NCI-H82 treated with DMSO at 0.1 percent for 48 hours (cell line): Measurements from ENCODE around the gene ADRA2B.
A peak's percentile ranks its signal among the peaks of the same experiment; 100 is the strongest.

Experiments
- DNase-seq: peaks from one replicate; lab custom pipeline; 2025; ENCODE audit not compliant: unreplicated experiment; lab: John Stamatoyannopoulos, UW

ADRA2B gene

DNA sequence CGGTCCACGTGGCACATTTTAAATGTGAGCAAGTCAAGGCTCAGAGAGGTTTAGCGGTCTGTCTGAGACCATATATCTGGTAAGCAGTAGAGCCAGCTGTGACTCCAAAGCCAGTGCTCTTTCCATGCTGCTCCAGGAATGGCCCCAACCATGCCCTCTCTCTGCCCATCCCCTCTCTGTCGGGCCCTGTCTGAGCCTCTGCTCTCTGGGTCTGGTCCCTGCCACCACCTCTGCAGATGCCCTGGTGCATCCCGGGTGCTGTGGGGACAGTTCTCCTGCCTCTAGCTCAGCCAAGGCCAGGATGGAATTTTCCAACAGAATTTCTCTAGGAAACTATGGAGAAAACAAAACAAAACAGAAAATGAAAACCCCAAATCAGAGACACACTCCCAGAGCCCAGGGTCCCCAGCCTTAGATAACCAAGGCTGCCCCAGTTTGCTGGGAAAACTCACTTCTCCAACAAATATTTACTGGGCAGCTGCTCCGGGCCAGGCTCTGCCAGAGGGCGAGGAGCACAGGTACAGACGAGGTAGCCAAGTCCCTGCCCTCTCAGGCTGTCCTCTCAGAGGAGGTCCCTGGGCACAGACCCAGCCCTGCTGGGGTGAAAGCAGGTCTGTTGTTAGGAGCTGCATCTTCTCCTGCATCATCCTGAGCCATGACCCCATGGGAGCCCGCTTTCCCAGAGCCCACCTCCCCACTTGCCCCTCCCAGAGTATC, 9.2 kb downstream of the ADRA2B start:
- no peak for DNase-seq

DNA sequence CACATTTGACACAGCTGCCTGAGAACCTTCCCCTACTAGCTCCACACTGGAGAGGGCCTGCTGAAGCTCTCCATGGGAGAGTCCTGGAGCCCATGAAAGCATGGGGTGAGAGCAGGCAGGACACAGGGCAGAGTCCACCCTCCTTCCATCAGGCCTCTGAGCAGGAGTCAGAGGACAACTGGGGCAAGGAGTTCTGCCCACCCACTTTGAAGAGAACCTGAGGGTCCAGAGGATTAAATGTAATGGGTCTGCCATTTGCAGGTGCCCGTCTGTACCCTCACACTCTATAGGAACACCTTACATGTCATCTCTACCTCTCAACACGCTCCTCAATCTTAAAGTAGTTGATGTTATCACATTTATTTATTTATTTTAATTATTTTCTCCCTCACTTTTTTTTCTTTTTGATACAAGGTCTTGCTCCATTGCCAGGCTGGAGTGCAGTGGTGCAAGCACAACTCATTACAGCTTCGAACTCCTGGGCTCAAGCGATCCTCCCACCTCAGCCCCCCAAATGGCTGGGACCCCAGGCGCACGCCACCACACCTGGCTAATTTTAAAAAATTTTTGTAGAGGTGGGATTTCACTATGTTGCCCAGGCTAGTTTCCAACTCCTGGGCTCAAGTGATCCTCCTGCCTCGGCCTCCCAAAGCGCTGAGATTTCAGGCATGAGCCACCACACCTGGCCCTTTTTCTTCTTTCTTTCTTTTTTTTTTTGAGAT, 10.2 kb downstream of the ADRA2B start:
- no peak for DNase-seq

DNA sequence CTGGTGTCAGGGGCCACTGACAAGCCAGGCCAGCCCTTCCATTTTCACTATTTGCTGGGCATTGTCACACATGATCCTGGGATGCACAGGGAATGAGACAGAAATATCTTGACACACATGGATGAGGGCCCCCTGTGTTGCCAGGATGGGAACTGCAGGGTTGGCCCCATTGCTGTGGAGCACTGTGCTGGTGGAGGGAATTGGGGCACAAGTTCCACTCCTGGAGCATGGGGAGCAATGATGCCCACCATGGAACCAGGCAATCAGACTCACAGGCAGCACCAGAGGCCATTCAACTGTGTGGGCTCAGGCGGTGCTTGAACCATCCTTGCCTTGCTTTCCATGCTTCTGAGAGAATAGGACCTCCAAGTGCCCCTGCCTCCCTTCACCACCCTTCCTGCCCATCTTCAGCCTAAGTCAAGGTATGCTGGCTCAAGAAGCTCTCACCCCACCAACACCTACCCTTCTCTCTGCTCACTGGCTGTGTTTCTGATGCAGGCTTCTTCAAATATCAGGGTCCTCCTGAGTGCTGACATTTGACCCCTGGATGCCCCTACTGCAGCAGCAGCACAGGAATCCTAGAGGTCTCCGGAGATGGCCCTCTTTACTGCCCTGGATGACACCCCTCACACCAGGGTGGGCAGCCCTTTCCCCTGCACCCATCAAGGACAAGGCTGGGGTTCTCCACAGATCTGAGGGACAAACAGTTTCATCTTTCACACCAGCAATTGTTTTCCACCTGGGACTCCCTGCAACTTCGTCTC, 11.0 kb downstream of the ADRA2B start:
- no peak for DNase-seq

DNA sequence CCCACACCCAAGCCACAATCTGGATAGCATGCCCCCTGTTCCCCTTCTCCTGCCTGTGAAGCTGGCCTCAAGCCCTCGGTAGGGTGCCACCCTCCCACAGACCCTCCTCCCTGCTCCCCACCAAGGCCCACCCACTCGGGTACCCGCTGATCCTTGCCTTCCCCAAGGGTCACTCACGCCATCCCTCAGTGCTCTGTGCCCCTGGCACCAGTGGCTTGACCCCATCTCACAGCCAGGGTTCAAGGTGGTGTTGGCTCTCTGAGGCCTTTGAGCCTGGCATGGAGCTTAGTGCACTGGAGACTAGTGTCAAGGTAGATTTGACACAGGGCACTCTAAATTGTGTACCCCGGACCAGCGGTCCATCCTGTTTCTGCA, 11.9 kb downstream of the ADRA2B start:
- DNase-seq = no peak

DNA sequence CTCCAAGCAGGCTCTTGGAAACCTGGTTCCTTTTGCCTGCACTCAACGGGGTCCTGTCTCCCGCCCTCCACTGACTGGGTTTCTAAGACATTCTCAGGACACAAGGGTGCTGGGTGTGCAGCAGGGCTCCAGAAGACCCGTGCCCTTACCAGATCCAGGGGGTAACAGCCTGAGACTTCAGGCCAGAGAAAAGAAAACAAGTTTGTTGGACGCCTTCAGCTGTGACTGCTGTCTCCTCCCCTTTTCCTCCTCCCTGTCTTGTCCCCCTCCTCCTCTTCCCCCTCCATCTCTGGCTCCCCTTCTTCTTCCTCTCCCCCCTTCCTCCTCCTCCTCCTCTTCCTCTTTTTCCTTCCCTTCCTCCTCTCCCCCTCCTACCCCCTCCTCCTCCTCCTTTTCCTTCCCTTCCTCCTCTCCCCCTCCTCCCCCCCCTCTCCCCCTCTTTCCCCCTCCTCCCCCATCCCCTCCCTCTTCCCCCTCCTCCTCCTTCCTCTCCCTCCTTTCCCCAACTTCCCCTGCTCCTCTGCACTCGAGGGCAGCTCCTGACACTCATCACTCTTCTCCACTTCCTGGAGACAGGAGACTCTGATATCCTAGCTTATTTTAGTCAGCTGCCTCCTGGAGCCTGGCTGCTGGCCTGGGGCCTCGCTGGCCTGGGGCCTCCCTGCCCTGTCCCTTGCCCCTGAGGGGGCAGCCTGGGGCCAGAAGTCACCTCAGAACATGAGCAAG, 12.4 kb downstream of the ADRA2B start:
- no peak for DNase-seq

DNA sequence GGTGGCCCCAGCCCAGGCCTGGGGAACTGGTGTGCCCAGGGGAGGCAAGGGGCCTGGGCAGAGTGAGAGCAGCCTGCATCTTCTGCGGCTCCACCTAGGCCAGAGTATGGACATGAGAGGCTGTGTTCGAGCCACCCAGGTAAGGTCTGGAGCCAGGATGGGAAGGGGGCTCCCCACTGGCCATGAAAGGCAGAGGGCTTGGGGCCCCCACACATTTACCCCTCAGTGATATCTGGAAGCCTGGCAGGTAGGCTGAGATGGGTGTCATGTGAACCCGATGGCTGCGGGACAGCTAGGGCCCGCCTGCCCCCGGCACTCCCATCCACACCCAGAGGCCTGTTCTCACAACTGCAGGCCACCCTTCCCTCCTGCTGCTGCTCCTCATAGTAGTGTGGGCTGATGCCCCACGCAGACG, 13.2 kb downstream of the ADRA2B start:
- DNase-seq = no peak

DNA sequence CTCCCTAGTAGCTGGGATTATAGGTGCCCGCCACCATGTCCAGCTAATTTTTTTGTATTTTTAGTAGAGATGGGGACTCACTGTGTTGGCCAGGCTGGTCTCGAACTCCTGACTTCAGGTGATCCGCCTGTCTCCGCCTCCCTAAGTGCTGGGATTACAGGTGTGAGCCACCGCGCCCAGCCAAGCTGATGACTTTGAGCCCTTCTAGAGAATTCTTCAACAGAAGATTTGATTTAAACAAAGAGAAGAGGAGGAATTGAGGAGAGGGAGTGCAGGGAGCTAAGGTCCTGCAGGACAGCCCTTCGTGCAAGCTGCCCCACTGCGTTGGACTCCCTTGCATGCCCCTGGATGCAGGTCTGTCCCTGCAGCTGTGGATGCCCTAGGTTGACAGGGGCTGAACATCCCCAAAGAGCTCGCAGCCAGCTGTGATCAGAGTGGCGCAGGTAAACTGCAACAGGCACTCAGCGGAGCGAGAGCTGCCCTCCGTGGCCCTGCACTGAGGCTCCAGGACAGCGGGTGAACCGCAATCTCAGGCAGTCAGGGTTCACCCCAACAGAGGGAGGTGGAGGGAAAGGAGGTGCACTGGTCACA, 13.7 kb downstream of the ADRA2B start:
- no peak for DNase-seq

DNA sequence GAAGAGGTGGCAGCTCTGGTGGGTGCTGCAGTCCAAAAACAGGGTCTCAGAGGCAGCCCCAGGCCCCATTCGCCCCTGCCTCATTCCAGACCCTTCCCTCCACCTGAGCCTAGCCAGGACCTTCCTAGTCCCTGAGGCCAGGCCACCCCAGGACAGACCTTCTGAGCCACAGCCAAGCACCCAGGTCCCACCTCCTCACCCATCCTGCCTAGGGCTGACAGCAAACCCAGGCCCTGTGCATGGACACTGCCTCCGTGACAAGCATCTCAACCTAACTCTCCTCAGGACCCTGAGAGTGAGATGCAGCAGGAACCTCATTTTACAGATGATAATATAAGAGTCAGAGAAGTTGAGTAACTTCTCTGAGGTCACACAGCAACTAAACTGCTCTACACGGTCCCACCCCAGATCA, 15.5 kb downstream of the ADRA2B start:
- DNase-seq = no peak

DNA sequence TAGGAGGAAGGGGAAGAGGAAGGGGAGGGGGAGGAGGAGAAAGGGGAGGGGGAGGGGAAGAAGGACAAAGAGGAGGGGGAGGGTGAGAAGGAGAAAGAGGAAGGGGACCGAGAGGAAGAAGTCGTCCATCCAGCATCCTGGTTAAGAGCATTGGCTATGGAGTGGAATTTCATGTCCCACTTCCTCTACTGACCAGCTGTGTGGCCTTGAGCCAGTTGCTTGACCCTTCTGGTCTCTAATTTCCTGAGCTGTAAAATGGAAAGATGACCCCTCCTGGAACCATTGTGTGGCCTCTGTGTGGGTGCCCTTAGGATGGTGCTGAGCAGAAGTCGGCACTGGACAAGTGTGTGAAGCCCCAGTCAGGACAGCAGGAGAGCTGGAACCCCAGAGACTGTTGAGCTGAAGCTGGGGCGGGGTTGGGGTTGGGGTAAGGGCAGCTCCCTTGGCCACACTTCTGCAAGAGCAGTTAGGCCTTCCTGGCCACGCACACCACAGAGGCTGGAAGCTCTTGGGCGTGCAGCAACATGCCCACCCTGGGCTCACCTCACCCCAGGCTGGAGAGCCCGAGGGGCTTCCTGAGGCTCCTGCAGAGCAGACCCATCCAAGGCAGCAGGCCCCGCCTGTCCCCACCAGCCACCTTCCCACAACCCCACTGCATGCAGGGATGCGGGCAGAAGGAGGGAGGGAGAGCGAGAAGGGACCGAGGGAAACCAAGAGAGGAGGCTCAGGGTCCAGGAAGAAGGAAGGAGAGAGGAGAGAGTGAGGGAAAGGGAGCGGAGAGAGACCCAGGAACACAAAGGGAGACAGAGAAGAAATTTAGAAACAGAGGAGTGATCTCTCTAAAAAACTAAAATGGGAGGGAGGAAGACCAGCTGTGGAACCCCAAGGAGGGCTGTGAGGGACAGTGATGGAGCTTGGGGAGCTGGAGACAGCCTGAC, 16.2 kb downstream of the ADRA2B start:
- no peak for DNase-seq

DNA sequence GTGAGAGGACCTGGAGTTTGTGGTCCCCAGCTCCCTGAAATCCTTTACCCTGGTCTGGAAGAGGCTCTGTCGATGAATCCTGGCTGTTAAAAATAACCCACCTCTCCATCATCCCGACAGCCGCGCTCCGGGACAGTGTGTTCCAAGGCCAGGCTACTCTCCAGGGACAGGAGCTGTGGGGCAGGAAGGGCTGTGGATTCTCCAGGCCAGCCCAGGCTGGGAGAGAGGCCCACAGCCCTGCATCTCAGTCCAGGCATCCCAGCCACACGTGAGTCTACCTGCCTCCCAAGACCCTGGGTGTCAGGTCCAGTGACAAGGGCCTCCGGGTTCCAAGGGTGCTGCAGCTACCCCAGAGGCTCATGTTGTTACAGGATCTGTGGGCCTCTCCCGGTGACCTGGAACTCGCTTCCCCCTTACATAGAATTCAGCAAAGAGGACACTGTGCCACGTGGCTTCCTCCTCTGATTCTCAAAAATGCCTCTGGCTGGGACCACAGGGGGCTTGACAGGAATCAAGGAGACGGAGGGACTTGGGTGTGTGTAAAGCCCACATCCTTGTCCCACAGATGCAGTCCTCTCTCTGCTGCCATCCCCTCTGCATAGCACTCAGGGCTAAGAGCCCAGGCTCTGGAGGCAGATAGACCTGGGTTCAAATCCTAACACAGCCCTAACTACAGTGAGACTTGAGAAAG, 17.3 kb downstream of the ADRA2B start:
- no peak for DNase-seq

DNA sequence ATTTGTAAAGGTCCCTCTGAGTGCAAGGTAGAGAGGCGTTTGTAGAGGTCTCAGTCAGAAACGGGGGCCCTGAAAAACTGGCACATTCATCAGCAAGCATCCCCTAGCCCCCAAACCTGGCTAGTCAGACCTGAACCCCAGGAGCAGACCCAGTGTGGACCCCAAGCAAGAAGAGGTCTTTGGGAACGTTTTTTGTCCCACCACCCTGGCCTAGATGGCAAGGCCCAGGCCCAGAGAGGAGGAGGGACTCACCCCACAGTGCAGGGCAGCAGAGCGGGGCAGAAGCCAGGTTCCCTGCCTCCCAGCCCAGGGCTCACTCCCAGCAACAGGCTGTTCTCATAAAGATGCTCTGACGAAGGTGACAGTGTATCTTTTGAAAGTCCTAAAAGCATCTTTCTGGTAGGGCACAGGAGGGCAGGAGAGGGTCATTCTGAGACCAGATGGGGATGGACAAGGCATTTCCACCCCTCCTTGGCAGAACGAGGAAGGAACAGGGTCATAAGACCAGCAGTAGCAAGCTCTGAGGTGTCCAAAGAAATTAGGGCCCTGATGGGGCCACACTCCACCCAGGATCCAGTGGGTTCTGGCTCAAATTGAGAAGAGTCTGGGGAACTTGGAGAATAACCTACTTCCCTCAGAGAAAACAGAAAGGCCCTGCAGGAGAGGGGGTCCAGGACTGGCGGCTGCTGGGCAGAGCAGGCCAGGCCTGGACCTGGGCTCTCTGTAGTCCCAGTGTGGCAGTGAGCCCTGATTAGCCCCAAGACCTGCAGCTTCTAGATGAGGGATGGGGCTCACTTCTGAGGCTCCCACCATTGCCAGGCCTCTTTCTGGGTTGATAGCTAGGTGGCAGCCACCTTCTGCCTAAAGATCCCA, 18.2 kb downstream of the ADRA2B start:
- no peak for DNase-seq

DNA sequence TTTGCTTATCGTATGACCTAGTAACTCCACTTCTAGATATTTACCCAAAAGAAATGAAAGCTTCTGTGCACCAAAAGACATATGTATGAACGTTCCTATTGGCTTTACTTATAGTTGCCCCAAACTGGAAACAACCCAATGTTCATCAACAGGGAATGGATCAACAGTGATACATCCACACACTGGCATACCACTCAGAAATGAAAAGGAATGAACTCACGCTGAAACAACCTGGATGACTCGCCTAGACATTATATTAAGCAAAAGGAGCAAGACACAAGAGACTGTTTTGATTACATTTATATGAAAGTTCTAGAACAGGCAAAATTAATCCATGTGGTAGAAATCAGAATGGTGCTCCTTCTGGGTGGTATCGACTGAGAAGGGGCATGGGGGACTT, 18.9 kb downstream of the ADRA2B start:
- no peak for DNase-seq

DNA sequence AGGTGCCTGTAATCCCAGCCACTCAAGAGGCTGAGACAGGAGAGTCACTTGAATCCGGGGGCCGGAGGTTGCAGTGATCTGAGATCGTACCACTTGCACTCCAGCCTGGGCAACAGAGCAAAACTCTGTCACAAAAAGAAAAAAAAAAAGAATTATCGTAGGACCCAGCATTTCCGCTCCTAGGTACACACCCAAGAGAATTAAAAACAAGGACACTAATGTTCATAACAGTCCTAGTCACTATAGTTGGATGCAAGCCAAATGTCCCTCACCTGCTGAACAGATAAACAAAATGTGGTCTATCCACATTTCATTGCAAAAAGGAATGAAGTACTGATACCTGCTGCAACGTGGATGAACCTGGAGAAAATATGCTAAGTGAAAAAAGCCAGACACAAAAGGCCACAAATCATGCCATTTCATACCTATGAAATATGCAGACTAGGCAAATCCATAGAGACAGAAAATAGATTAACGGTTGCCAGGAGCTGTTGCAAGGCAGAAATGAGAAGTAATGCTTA, 21.2 kb downstream of the ADRA2B start:
- no peak for DNase-seq

DNA sequence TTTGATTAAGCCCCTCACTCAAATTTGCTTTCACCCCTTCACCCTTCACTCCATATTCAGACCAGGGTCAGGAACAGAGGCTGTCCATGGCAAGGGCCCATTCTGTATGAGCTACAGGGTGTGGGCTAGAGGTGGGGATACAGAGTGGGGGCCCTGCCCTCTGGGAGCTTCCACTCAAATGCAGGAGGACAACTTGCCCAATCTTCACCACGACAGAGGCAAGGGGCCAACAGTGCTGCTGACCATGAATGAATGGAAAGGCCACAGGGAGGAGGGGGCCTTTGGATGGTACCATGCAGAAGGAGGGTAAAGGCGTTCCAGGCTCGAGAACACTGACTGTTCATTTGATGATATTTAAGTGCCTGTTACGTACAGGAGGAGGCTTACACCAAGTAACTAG, 22.8 kb downstream of the ADRA2B start:
- no peak for DNase-seq

DNA sequence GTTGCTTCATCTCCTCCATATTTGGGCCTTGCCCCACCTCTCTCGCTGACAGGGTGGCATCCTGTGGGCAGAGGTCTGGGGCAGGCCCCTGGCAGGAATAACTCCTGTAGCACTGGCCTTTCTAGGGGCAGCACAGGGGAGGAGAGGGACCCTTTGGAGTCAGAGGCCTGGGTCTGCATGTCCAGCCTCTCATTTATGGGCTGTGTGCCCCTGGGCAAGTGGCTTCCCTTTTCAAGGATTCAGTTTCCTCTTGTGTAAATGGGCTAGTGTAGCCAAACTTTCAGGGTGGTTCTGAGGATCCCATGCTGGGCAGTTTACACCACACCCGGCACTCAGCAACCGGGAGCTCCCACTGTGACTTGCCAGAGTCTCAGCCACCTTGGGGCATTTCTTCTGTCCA, 23.4 kb downstream of the ADRA2B start:
- no peak for DNase-seq

DNA sequence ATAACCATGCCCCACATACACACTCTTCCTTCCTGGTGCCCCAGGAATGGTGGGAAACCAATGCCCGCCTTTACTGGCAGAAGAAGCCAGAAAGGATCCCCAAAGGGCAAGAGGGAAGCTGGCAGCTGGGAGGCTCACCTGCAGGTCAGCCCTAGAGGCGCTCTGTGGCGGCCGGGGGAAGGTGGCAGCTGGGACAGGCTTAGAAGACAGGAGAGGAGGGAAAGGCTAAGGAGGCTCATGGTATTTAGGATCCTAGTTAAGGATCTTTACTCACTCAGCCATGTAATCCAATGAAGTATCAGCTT, 23.8 kb downstream of the ADRA2B start:
- peak; percentile 6 for DNase-seq

DNA sequence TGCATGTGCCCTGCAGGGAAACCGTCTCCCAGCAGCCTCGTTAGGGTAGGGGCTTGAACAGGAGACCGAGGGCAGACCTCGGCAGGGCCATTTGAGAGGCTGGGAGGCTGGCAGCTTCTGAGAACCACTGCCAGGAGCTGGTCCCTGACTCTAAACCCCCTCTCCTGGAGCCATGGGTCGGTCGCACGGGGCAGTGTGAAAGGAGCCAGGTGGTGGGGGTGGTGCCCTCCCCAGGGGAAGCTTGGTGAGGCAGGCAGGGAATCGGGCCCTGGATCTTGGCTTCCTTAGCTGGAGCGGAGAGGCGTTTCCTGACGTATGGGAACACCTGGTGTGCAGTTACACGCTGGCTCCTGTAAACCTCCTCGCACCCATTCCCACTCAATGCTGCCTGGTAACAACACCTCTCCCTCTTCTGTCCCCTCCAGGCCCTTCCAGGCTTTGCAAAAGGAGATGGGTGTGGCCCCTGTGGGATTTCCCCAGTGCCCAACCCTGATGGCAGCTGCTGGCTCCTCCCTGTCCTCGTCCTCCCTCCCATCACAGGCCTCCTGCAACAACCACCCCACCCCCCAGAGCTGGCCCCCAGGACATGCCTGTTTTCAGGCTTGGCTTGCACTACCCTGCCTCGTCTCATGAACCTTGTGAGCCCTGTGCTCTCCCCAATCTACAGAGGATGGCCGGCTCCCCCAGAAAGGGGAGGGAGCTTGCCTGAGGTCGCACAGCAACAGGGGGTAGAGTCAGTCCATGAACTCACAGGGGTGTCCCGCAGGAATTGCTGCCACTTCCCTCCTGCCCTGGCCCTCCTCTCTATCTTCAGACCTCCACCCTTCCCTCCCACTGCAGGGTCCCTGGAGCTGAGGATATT, 24.4 kb downstream of the ADRA2B start:
- no peak for DNase-seq
